ENCODE measurements around the gene SLC25A21. TPM values are rescaled to one million over a fixed set of nuclear protein-coding genes. Genes with fewer than 3 reads are reported as not detected.

Gene SLC25A21
- total and polyA plus RNA-seq, 2 experiments from 2014 or later: 10.6 to 12.1 TPM

- no peaks in the 10 kb centered on the region for H3K9me3 Mint-ChIP-seq
- H3F3A ChIP-seq (replicated peaks; ENCODE audit: low read depth): no peaks in the 10 kb centered on the region
- no peak overlapping the region for H3K4me2 ChIP-seq
- H3K4me1 Mint-ChIP-seq: peaks cover 6% of the 10 kb centered on the region; the same call in 2 of the 3 replicates
- DNase-seq (ENCODE audit: low spot score) (no peak), ATAC-seq (peak; percentile 41; the same call in 2 of the 3 replicates)
- no peaks in the 10 kb centered on the region for H3K36me3 ChIP-seq (ENCODE audit: insufficient read depth)
- no peak overlapping the region for H2AFZ ChIP-seq
- no peaks in the 10 kb centered on the region for H4K20me1 ChIP-seq (replicated peaks; ENCODE audit: insufficient read depth)
- no peaks in the 10 kb centered on the region for H3K27me3 ChIP-seq (ENCODE audit: insufficient read depth)
- no peaks in the 10 kb centered on the region for H3K79me2 ChIP-seq (replicated peaks; ENCODE audit: insufficient read depth)
- H3K27me3 Mint-ChIP-seq (ENCODE audit: insufficient read depth, low read depth, poor library complexity): peaks cover 2% of the 10 kb centered on the region
- H3K36me3 Mint-ChIP-seq (ENCODE audit: low read depth): no peaks in the 10 kb centered on the region
- H3K27ac ChIP-seq (ENCODE audit: low read depth): no peak overlapping the region
- no peak overlapping the region for H3K4me3 Mint-ChIP-seq
- H3K4me1 ChIP-seq (ENCODE audit: insufficient read depth): no peaks in the 10 kb centered on the region
- H3K27ac Mint-ChIP-seq: peak overlapping the region; percentile 72
- TF ChIP-seq CTCF (conservative IDR thresholded peaks at IDR 0.05; ENCODE audit: low read depth in 2 of 2) (no peak), ETS1 (IDR thresholded peaks at IDR 0.05) (no peak), EZH2 (IDR thresholded peaks at IDR 0.05; ENCODE audit: low read depth, unreplicated experiment) (no peak), ZNF462 (CRISPR knock-in tag; IDR thresholded peaks at IDR 0.05) (no peak), EZH2phosphoT487 (IDR thresholded peaks at IDR 0.05; ENCODE audit: unreplicated experiment) (no peak), NANOG (IDR thresholded peaks at IDR 0.05; ENCODE audit: borderline replicate concordance) (no peak), POLR2AphosphoS5 (IDR thresholded peaks at IDR 0.05; ENCODE audit: low read depth) (no peak), ZNF331 (CRISPR knock-in tag; IDR thresholded peaks at IDR 0.05; ENCODE audit: low read depth) (no peak), JUNB (IDR thresholded peaks at IDR 0.05; ENCODE audit: unreplicated experiment) (no peak)
- H3K9me2 ChIP-seq (ENCODE audit: insufficient read depth): no peaks in the 10 kb centered on the region
- H3K4me3 ChIP-seq: no peak overlapping the region
Measured at GRCh38 chr14:36986407-36986806, 186.0 kb downstream of the SLC25A21 start.

Data from GM23338 (cell line).